ENCODE measurements around the gene LAPTM4A. TPM values are rescaled to one million over a fixed set of nuclear protein-coding genes. Genes with fewer than 3 reads are reported as not detected.
A peak's percentile ranks its signal among the peaks of the same experiment; 100 is the strongest.

LAPTM4A gene
- total RNA-seq, 1 experiment from 2014 or later, result 123 TPM

- H3K36me3 ChIP-seq (ENCODE audit: control insufficient read depth, insufficient read depth, low read length), result no peaks in the 10 kb centered on the region
- POLR2A ChIA-PET, result no interaction called here
- H3K27me3 ChIP-seq (ENCODE audit: control insufficient read depth, insufficient read depth, low read length), result no peaks in the 10 kb centered on the region
- intact Hi-C loops (cut with micrococcal nuclease; ENCODE audit: unreplicated experiment) (no loop called here), in situ Hi-C loops (cut with HindIII; ENCODE audit: low pct_unique_long_range_greater_than_20kb, low sequenced_read_pairs) (no loop called here)
- no peak for DNase-seq (ENCODE audit: low read depth, low spot score)
- H3K9me3 ChIP-seq (ENCODE audit: control insufficient read depth, insufficient read depth, low read depth, low read length), result no peaks in the 10 kb centered on the region
- TF ChIP-seq REST (IDR thresholded peaks at IDR 0.05; ENCODE audit: insufficient read depth in 1 of 2, low read depth in 2 of 2, low read length in 1 of 2) (no peak), SIN3A (IDR thresholded peaks at IDR 0.05; ENCODE audit: borderline replicate concordance, insufficient read depth, low read depth, low read length) (no peak), TCF7L2 (IDR thresholded peaks at IDR 0.05; ENCODE audit: low read depth, low read length) (no peak), CTCF (IDR thresholded peaks at IDR 0.05) (no peak), POLR2AphosphoS5 (IDR thresholded peaks at IDR 0.05; ENCODE audit: low read depth, low read length) (no peak)
- H3K4me1 ChIP-seq (ENCODE audit: control insufficient read depth, insufficient read depth, low read length), result no peaks in the 10 kb centered on the region
- CTCF ChIA-PET, result interaction anchor here (0.9 kb wide), 1 partner anchor 56 kb away, joined by 3 read pairs; no protein-coding TSS in a partner anchor
- peak overlapping the region; percentile 46 to 56 for H3K4me3 ChIP-seq (ENCODE audit: low read depth in 2 of 2, low read length in 2 of 2)
- H3K27ac ChIP-seq (ENCODE audit: low read length), result no peak overlapping the region
- ATAC-seq, result peak; percentile 58
- BruUV-seq (replicated peaks), result no TSS peak
Observed at GRCh38 chr2:20012032-20012281, 39.5 kb downstream of the LAPTM4A start.

- in situ Hi-C loops (cut with HindIII; ENCODE audit: low pct_unique_long_range_greater_than_20kb, low sequenced_read_pairs), result no loop called here
- intact Hi-C loops (cut with micrococcal nuclease; ENCODE audit: unreplicated experiment), result no loop called here
- Histone ChIP-seq H3K36me3 (ENCODE audit: control insufficient read depth, insufficient read depth, low read length) (no peaks in the 10 kb centered on the region), H3K27ac (ENCODE audit: low read length) (no peak overlapping the region), H3K9me3 (ENCODE audit: control insufficient read depth, insufficient read depth, low read depth, low read length) (no peaks in the 10 kb centered on the region), H3K27me3 (ENCODE audit: control insufficient read depth, insufficient read depth, low read length) (no peaks in the 10 kb centered on the region), H3K4me3 (ENCODE audit: low read depth in 2 of 2, low read length in 2 of 2) (peak overlapping the region in 1 of 2 experiments; percentile 56; a peak in 2 of 4 replicates), H3K4me1 (ENCODE audit: control insufficient read depth, insufficient read depth, low read length) (no peaks in the 10 kb centered on the region)
- ChIA-PET CTCF (interaction anchor here (0.9 kb wide), 1 partner anchor 55 kb away, joined by 3 read pairs; no protein-coding TSS in a partner anchor), POLR2A (no interaction called here)
- no TSS peak for BruUV-seq (replicated peaks)
- TF ChIP-seq POLR2AphosphoS5 (IDR thresholded peaks at IDR 0.05; ENCODE audit: low read depth, low read length), result no peak
- no peak for TF ChIP-seq REST (IDR thresholded peaks at IDR 0.05; ENCODE audit: insufficient read depth in 1 of 2, low read depth in 2 of 2, low read length in 1 of 2)
- no peak for ATAC-seq
- DNase-seq (ENCODE audit: low read depth, low spot score), result no peak
Observed at GRCh38 chr2:20011276-20012031, 40.0 kb downstream of the LAPTM4A start.
